Measurements from ENCODE around the gene TGFBR3L. TPM values are rescaled to one million over a fixed set of nuclear protein-coding genes. Genes with fewer than 3 reads are reported as not detected.

Gene TGFBR3L
- total and polyA plus RNA-seq, 10 of the 15 experiments (the other 5 are each of a cell fraction or from before 2014, with no cell fraction given) = 0.20 to 0.23 TPM; not detected in 8

- ATAC-seq (no peak), DNase-seq (ENCODE audit: low read depth, low spot score) (no peak), FAIRE-seq (no peak)
- POLR2A ChIA-PET = interaction anchor here (0.7 to 1.4 kb wide), 2 partner anchors 13 to 58 kb away, joined by 6 to 13 read pairs; partner anchors contain the start of gene TIMM44
- Histone ChIP-seq H3K79me2 (ENCODE audit: control insufficient read depth, insufficient read depth, low read length) (no peaks in the 10 kb centered on the region), H3K4me1 (ENCODE audit: control insufficient read depth, insufficient read depth, low read length) (no peaks in the 10 kb centered on the region; the same call in 1 of the 2 replicates), H3K4me3 (no peak overlapping the region), H2AFZ (ENCODE audit: control insufficient read depth, low read depth, low read length) (no peak overlapping the region), H4K20me1 (ENCODE audit: control insufficient read depth, insufficient read depth) (no peaks in the 10 kb centered on the region; the same call in 1 of the 2 replicates), H3K9me3 (replicated peaks; ENCODE audit: control insufficient read depth, insufficient read depth, low read length) (no peaks in the 10 kb centered on the region), H3K27me3 (replicated peaks in 1 of 2; ENCODE audit: control insufficient read depth in 2 of 2, insufficient read depth in 2 of 2, low read length in 1 of 2) (no peaks in the 10 kb centered on the region), H3K4me2 (ENCODE audit: control insufficient read depth, insufficient read depth) (no peak overlapping the region), H3K36me3 (ENCODE audit: control insufficient read depth in 2 of 2, insufficient read depth in 2 of 2, low read length in 1 of 2) (peaks cover 7 to 40% of the 10 kb centered on the region in 2 experiments; a peak in 3 of 4 replicates), H3K27ac (ENCODE audit: control insufficient read depth, insufficient read depth) (no peak overlapping the region), H3K9ac (ENCODE audit: control insufficient read depth, insufficient read depth, low read length) (no peak overlapping the region)
- CTCF ChIA-PET = interaction anchor here (1.0 to 4.4 kb wide), 5 partner anchors 13 to 250 kb away, joined by 3 to 44 read pairs (median 4); partner anchors contain the start of genes TIMM44 and TRAPPC5
- WGBS (ENCODE audit: insufficient coverage, insufficient replicate concordance, low lambda C conversion rate, missing lambda C conversion rate) = 85% methylated on average over 5 of the region's 7 CpGs
- no TSS peak for BruUV-seq (replicated peaks)
- RAD21 ChIA-PET (ENCODE audit: unreplicated experiment) = interaction anchor here (0.6 to 0.7 kb wide), 2 partner anchors 13 to 832 kb away, joined by 3 read pairs; partner anchors contain the start of gene TIMM44
- in situ Hi-C loops (cut with MboI) = no loop called here
- intact Hi-C loops (cut with micrococcal nuclease; ENCODE audit: unreplicated experiment) = no loop called here
- SMC1A ChIA-PET (ENCODE audit: uncharacterized antibody, unreplicated experiment) = interaction anchor here (1.2 kb wide), 1 partner anchor 13 kb away, joined by 3 read pairs; no protein-coding TSS in a partner anchor
- TF ChIP-seq CEBPZ (IDR thresholded peaks at IDR 0.05; ENCODE audit: low read depth, low read length) (no peak), BCL3 (IDR thresholded peaks at IDR 0.05; ENCODE audit: borderline replicate concordance, insufficient read depth, low read depth, low read length, poor library complexity, severe bottlenecking) (no peak), HDAC2 (IDR thresholded peaks at IDR 0.05) (no peak), NKRF (conservative IDR thresholded peaks at IDR 0.05) (no peak), CBFB (IDR thresholded peaks at IDR 0.05; ENCODE audit: low read depth) (no peak), NFIC (IDR thresholded peaks at IDR 0.05; ENCODE audit: low read depth, low read length) (no peak), BCLAF1 (IDR thresholded peaks at IDR 0.05) (no peak), ESRRA (IDR thresholded peaks at IDR 0.05; ENCODE audit: low read length) (no peak), ASH2L (IDR thresholded peaks at IDR 0.05; ENCODE audit: borderline replicate concordance, low read depth) (no peak), SRF (IDR thresholded peaks at IDR 0.05; ENCODE audit: low read depth in 2 of 2, low read length in 2 of 2) (no peak), IKZF2 (IDR thresholded peaks at IDR 0.05) (no peak), SREBF1 (IDR thresholded peaks at IDR 0.05; ENCODE audit: low read length) (no peak), SMAD1 (IDR thresholded peaks at IDR 0.05; ENCODE audit: low read depth, partially characterized antibody) (no peak), SIN3A (IDR thresholded peaks at IDR 0.05; ENCODE audit: low read depth, low read length) (no peak), POLR2A (IDR thresholded peaks at IDR 0.05; ENCODE audit: low read depth, low read length) (no peak)
Measured at GRCh38 chr19:7930765-7931164, 16.1 kb downstream of the TGFBR3L start.

Data from GM12878 (cell line).